GM18520 (cell line): ENCODE results near the gene KCNQ1.
A peak's percentile ranks its signal among the peaks of the same experiment; 100 is the strongest.

Experiments used
- ATAC-seq: cut with Tn5 transposase; IDR thresholded peaks from one replicate; pipeline ENCODE4 v1.9.1; 2021; ENCODE audit not compliant: unreplicated experiment

The KCNQ1 gene

DNA sequence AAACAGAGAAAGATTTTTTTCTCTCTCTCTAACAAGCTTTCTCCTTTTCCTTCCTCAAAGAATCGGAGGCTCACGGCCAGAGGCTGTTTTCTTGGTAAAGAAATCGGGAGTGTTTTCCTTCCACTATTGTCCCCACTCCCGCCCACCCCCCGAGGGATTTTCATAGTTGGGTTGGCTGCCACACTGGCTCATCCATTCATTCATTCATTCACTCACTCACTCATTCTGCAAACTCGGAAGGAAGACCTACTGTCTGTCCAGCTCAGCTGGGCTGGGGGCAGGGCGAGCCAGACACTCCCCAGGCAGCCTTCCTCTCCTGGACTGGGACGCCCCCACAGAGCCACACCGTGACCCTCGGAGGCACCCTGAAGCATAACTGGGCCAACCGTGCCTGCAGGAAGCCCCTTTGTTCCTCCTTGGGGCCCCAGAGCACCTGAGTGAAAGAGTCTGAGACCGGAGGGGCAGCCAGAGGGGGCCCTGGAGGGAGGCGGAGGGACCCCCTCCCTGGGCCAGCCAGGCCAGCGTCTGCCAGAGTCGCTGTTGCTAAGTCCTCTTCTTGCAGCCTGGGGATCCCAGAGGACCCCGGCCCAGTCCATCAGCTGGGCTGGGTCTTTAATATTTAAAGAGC is 423.8 kb downstream of the KCNQ1 start:
- ATAC-seq = no peak

DNA sequence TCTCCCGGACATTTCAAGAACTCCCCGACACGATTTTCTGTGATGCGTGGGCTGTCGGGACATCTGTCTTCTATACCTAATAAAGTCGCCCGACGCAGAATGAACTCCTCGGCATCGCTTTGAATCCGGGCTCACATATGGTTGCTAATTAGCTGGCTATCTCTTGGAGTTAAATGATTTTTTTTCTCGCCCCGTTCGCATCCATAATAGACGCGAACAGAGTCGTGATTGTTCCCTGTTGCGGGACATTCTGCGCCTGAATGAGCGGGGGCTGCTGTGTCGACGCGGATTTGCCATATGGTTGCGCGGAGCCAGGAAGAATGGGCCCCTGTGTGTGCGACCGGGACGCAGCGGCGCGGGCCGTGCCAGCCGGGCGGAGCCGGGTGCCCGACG is 424.3 kb downstream of the KCNQ1 start:
- no peak for ATAC-seq

DNA sequence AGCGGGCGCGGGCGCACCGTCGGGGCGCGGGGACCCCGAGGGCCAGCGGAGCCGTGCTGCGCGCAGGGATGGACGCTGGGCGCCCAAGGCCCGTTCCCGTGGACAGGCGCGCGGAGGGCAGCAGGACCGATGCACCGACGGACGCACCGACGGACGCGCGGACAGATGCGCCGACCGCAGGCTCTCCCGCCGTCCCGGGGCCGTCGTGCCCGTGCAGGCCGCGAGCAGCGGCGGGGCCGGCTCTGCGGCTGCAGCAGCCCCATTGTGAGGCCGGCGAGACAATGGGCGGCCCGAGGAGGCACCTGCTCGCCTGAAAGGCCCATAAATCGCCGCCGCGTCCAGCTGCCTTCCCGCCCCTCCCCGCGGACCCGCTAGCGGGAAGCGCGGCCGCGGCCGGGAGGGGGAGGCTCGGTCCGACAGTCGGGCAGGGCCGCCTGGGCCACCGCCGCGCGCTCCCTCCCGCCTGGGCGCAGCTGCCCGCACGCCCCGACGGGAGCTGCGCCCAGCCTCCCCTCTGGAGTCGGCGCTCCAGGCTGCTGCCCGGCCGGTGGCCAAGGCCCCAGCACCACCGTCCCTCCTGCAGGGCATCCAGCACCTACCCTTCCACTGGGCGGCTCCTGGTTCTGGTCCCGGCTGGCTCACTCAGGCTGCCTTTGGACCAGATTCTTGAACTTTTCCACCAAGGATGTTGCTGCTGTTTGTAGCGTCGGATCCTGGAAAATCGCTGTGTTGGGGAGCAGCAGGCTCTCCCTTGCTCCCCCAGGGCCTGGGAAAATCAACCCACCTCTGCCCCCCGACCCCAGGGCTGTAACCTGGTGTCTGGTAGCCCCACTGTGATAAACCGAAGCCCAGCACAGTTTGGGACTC is 425.0 kb downstream of the KCNQ1 start:
- ATAC-seq = no peak

DNA sequence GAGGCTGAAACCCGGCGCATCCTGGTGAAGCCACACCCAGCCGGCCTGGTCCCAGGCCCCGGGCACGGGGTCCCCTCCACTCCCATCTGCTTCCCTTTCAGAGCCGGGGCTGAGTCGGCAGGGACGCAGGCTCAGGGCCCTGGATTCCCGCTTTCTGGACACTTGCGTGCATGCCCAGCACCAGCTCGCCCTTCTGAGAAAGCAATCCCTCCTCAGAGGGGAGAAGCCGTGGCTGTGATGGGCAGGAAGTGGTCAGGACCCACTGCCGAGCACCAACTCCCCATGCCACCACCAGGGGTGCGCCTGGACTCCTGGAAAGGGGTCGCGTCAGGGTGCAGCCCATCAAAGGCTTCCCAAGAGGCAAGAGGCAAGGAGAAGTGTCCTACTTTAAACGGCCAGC is 425.7 kb downstream of the KCNQ1 start:
- no peak for ATAC-seq

DNA sequence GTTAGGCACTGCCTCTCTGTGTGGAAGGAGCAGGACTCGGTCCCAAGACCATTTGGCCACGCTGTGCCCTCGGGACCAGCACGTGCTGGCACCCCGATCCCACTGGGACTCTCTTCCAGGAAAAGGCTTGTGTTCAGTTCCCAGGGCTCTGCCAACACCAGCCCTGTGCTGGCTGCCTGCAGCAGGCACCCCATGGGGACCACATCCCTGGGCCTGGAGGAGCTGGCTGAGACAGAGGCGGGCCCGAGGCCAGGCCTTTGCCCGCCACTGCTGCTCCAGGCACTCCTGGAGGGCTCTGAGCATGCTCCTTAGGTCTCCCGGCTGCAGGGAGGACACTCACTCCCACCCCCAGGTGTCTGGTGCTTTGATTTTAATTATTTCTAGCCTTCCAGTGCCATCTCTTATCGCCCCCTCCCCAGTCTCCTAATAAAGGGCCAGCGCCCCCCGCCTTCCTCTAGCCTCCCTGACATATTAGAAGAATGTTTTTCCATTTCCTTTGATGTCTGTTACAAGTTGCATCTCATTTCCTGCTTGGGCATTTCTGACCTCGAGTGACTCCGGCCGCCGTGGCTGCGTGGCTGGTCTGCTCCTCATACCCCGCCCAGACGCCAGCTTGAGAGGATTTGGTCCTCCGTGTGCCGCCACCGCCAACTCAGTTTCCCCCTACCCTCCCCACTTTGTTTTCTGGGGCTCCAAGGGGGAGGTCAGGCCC is 426.3 kb downstream of the KCNQ1 start:
- no peak for ATAC-seq

DNA sequence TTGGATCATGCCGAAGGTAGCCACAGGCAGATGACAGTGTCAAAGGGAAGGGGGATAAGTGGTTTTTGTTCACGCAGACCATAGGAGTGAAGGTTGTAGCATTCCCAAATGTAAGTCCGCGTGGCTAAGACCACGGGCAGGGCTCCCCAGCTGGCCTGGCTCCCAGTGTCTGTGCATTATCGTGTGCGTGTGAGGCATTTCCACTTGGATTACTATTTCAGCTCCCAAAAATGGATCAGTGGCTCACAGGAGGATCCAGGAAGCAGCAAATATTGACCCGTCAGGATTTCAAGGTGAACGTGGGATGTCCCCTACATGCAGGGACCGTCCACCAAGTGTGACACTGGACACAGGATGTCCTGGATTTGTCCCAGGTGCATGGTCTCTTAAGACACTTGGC is 430.2 kb downstream of the KCNQ1 start:
- no peak for ATAC-seq

DNA sequence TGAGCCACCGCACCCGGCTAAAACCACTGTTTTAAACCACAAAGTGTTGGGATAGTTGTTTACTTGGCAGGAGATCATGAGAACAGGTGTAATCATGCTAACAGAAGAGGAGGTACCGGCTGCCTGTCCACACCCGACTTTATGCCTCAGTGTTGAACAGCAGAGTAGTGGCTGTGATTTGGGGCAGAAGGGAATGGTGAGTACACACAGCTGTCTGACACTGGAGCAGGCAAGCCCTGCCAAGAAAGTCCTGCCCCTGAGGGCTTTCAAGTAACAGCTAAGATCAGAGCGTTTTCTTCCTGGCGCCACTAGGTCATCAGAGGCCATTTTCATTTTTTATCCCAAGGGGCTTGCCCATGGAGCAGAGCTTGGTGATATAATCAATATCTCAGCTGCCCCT is 432.7 kb downstream of the KCNQ1 start:
- no peak for ATAC-seq

DNA sequence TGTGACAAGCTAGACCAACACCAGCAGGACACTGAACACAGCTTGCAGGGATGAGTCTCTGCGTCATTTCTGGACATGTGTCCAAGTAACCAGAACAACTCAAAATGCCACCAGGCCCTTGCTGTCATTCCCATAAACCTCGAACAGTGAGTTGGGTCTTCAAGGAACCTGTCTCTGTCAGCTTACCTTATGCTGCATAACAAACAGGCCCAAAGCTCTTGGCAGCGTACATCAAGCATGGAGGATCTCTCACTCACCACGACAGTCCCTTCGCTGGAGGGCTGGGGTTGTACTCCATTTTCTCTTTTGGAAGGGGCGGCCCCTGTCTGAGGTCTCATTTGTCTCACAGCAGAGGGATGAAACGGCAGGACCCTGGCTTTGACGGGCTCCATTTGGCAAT is 434.0 kb downstream of the KCNQ1 start:
- no peak for ATAC-seq

DNA sequence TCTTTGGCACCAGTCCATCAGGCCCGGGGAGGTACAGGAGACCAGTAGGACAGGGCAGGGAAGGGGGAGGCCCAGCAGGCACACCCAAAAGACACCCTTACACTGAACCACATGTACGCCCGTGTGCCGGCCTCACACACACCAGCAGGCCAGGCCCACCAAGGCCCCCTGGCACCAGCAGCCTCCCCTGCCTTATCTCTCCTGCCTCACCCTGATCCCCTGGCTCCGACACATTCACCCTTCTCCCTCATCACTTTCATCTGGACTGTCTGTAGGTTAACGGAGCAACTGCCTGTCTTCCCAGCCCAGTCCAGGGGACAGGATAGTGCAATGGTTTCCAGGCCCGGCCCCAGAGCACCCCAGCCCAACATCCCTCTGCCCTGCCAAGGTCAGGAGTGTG is 435.8 kb downstream of the KCNQ1 start:
- no peak for ATAC-seq

DNA sequence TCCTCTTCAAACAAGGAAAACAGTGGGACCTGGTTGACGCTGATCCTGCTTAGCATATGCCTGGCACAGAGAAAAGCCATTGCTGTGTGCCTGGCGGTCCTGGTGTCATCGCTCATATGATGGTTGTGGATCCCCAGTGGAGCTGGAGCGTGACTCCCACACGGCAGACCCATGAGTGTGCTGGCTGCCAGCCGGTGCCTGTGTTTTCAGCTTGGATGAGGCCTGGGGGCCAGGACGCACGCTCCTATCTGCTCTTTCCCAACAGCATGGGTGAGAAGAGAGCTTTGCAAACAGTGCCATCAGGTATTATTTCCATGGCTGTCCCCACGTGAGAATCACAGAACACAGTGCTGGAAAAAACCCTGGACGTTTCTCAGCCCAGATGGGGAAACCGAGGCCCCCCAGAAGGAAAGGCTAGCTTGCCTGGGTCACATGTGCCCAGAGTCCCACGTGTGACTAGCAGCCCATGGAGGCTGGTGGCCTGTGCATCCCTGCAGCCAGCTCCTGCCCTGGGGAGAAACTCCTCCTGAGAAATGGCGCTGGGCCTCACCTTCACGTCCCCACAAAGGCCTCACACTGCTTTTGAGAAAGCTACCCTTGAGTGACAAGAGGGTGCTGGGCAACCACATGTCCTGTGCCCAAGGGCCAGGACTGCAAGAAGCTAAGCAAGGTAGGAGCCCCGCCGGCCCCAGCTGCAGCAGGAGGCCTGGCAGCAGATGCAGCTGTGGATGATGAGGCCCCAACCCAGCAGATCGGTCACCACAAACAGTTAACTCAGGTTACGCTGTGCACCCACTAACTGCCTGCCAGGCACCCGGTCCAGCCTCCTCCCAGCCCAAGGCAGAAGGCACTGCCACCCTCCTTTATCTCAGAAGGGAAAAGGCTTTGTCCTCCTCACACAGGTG is 436.5 kb downstream of the KCNQ1 start:
- ATAC-seq = no peak

DNA sequence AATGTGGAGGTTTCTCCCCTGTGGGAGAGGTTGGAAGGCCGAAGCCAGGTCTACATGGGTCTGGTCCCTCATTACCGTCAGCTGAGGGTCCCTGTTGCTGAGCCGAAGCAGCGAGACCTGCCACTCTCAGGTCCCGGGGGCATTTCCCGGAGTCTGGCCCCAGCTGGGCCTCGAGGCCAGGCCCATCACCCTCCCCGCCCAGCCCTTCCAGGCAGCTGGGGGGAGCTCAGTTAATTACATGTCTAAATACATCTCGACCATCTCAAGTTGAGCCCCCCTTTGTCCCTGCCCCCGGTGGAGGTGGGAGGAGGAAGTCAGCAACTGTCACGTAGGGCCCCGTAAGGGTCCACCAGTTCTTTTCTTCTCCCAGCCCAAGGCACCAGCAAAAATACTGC is 437.2 kb downstream of the KCNQ1 start:
- ATAC-seq = no peak

DNA sequence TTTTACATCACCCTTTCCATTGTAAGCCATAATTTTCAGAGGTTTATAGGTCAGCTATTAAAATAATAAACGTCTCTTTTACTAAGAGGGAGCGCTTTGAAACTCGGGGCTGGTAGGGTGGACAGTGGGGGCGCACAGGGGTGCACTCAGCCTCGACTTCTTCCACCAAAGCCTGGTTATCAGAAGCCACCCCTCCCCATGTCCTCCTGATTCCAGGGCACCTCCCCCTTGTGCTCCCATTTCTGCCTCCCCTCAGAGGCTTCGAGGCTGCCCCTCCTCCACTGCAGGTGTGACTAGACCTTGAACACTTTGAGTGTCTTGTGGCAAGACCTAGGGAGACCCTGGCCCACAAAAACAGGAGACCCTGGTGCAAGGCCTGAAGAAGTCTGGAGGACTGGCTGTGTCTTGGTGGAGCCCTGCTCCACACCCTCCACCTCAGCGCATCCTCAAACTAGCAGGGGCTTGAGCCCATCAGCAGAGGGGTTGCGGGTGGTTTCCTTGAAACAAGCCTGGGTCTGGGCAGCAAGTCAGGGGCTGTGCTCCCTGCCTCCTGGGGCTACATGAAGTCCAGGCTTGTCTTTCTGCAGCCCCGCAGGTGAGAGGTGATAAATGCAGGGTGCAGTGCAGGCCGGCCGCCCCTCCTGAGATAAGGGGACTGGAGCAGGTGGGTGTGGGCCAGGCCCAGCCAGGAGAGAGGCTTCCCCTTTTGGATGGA is 437.7 kb downstream of the KCNQ1 start:
- no peak for ATAC-seq

DNA sequence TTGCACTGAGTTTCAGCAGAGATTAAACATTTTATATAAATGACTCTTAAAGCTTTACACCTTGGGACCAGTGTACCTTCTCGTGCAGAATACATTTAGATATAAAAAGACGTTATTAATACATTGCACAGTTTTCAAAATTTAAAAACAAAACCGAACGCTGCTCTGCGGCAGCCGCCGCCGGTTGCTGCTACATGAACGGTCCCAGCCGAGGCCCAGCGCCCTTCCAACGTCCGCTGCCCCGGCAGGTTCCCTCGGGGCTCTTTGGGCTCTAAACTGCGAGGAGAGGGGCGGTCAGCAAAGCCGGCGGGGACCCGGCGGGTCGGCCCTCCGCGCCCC is 438.8 kb downstream of the KCNQ1 start:
- ATAC-seq = no peak

DNA sequence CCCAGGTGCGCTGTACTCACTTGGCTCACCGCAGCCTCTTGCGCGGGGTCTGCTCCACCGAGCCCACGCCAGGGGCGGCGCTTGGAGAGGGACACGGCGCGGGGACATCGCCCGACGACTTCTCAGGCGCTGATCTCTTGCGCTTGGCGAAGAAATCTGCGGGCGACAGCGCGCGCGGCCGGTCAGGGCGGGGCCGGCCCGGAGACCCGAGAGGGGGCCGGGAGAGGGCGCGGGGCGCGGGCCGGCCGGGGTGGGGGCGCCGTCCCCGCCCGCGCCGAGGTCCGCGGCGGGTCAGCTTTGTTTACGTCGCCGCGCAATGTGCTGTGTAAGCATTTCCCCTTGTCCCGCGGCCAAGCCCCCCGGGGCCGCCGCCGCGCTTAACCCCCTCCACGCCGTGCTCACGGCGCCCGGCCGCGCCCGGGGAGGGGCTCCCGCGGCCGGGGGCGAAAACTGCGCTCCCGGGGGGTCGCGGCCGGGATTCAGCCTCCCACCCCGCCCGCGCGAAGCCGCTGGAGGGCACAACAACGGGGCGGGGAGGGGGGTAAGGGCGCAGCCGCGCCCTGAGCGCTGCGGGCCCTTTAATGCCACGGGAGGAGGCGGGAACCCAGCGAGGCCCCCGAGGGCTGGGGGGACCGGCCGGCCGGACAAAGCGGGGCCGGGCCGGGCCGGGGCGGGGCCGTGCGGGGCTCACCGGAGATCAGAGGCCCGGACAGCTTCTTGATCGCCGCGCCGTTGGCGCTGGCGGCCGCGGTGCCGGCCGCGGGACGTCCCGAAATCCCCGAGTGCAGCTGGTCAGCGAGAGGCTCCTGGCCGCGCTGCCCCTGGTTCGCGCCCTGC is 439.4 kb downstream of the KCNQ1 start:
- ATAC-seq = no peak

DNA sequence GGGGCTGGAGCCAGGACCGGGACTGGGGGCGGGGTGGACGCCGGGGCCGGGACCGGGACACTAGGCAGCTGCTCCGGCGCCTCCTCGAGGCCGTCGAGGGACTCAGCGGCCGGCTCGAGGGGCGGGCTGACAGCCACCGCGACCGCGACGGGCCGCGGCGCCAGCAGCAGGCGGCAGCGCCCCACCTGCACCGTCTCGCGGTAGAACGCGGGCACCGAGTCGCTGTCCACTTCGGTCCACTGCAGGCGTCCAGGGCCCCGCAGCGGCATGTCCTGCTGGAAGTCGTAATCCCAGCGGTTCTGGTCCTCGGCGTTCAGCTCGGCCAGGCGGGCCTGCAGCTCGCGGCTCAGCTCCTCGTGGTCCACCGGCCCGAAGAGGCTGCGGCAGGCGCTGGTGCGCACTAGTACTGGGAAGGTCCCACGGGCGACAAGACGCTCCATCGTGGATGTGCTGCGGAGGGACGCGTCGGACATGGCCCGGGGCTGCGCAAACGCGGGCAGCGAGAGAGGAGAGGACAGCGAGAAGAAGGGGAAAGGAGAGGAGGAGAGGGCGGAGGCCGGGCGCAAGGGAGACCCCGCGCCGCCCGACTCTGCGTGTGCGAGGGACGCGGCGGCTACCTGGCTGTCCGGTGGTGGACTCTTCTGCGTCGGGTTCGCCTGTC is 440.3 kb downstream of the KCNQ1 start:
- no peak for ATAC-seq

DNA sequence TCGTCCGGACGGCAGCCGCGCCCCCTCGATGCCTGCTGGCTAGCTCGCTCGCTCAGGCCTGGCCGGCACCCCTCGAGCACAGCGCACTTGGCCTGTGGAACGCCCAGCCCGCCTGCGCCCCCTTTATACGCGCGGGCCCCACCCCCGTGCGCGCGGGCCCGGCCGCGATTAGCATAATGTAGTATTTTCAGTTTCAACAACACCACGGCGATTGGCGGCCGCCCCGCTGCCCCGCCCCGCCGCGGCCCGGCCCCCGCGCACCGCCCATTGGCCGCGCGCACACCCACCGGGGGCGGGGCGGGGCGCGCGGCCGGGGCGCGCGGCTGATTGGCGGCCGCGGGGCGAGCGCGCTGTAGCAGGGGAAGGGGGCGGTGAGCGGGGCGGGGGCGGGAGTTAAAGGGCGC is 440.9 kb downstream of the KCNQ1 start, which contains the start of gene CDKN1C:
CDKN1C (minus strand) TSS at position 98 of the 404 bp plus-strand sequence. CDS start 319 bp downstream, outside the sequence.
- peak; percentile 63 for ATAC-seq

DNA sequence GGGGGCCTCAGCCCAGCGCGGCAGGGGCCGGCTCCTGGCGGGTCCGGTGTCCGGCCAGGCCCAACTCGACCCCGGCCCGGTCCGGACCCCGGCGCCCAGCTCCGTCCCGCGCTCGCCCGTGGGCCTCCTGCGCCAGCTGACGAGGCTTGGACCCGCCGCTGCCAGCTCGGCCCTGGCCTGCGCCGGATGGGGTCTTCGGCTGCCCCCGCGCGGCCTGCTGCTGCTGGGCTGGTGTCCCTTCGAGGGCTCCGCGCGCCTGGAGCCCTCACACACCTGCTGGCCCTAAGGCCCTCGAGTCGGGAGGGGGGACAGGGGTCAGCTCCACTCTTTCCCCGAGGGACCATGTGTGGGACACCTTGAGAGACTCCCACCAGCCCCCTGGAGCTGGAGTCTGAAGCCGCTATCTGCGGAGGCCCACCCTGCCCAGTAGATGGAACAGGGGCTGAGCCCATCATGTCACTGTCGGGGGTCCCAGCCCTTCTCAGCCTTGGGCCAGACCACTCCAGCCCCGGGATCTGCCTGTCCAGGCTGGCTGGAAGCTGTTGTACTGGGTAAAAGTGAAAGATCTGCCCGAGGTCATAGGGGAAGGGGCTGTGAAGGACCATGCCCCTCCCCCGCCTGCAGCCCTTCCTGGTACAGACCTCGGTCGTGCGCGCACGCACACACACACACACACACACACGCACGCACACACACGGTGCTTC is 441.5 kb downstream of the KCNQ1 start:
- ATAC-seq = no peak

DNA sequence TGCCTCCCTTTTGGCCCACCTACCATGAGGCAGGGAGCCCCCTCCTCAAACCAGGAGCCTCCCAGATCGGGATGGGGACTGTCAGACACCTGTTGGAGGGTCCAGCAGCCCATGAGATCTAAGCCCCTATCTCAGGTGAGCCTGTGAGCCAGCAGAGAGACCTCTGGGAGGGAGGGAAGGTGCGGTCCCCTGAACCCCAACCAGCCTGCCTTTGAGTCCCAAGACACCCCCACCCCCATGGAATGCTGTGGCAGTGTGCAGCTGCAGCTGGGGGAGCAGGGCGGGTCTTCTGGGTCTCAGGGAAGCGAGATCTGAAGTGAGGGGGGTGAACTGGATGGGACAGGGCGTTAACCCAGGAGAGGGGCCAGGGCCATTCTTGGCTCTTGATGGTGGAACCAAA is 442.1 kb downstream of the KCNQ1 start:
- no peak for ATAC-seq
